WTC11 (cell line): ENCODE measurements around the gene CENPV.

ENCODE experiments used
- ATF2 ChIP-seq: sonication (generic); formaldehyde crosslinking; IDR thresholded peaks from 2 replicates; pipeline ENCODE4 v1.8.1; 2022; ENCODE audit warnings: low read depth, missing genetic modification reagents, borderline replicate concordance
- CTCF ChIP-seq: fragments of 200-600 bp; IDR thresholded peaks from 2 replicates; pipeline ENCODE4 v1.8.0; 2022; ENCODE audit warnings: antibody characterized with exemption
- HMGXB4 ChIP-seq: sonication (generic); formaldehyde crosslinking; IDR thresholded peaks from 2 replicates; pipeline ENCODE4 v1.8.1; 2023; ENCODE audit warnings: mild to moderate bottlenecking, moderate library complexity, missing genetic modification reagents
- NR1H2 ChIP-seq: sonication (generic); formaldehyde crosslinking; IDR thresholded peaks from 2 replicates; pipeline ENCODE4 v1.9.0; 2021; ENCODE audit warnings: mild to moderate bottlenecking, moderate library complexity, missing genetic modification reagents
- PRDM15 ChIP-seq: sonication (generic); formaldehyde crosslinking; IDR thresholded peaks from 2 replicates; pipeline ENCODE4 v1.8.0; 2022; ENCODE audit warnings: missing genetic modification reagents
- SMAD4 ChIP-seq: sonication (generic); formaldehyde crosslinking; IDR thresholded peaks from 2 replicates; pipeline ENCODE4 v1.8.0; 2022; ENCODE audit warnings: mild to moderate bottlenecking, missing genetic modification reagents
- STAT6 ChIP-seq: sonication (generic); formaldehyde crosslinking; conservative IDR thresholded peaks from 2 replicates; pipeline ENCODE4 v1.8.1; 2023; ENCODE audit warnings: mild to moderate bottlenecking, low read depth, missing genetic modification reagents, moderate library complexity
- USF2 ChIP-seq: sonication (generic); formaldehyde crosslinking; IDR thresholded peaks from 2 replicates; pipeline ENCODE4 v1.8.1; 2023; ENCODE audit warnings: mild to moderate bottlenecking, missing genetic modification reagents, moderate library complexity
- ZNF232 ChIP-seq: sonication (generic); formaldehyde crosslinking; IDR thresholded peaks from 2 replicates; pipeline ENCODE4 v1.8.0; 2022; ENCODE audit warnings: mild to moderate bottlenecking, missing genetic modification reagents
- ZNF281 ChIP-seq: sonication (generic); formaldehyde crosslinking; IDR thresholded peaks from 2 replicates; pipeline ENCODE4 v1.8.0; 2023; ENCODE audit warnings: mild to moderate bottlenecking, missing genetic modification reagents
- ZNF416 ChIP-seq: fragments of 250-450 bp; sonication (Bioruptor Pico); IDR thresholded peaks from 2 replicates; pipeline ENCODE4 v1.9.0; 2021; ENCODE audit warnings: mild to moderate bottlenecking, inconsistent platforms

- TF ChIP-seq ZNF281 (no peak), CTCF (no peak), STAT6 (no peak), ZNF416 (CRISPR knock-in tag) (no peak), PRDM15 (no peak), SMAD4 (CRISPR knock-in tag) (no peak), ATF2 (CRISPR knock-in tag) (no peak), HMGXB4 (CRISPR knock-in tag) (no peak), NR1H2 (no peak), ZNF232 (CRISPR knock-in tag) (no peak), USF2 (CRISPR knock-in tag) (no peak)
Measured at GRCh38 chr17:16301963-16302855, 51.1 kb downstream of the CENPV start.
